G401 (cell line): ENCODE results near the gene DMRTB1. TPM values are rescaled to one million over a fixed set of nuclear protein-coding genes. Genes with fewer than 3 reads are reported as not detected.

Experiments used
- total RNA-seq: library from RNA; depleted of rRNA; stranded (reverse); fragments of >200 nt; shearing (Covaris generic); gene quantifications from 2 replicates; pipeline ENCODE4 v1.2.3, GENCODE V29; 2014; rRNA removed

The DMRTB1 gene
- total RNA-seq, 1 experiment from 2014 or later, result not detected

Other genes with a start within 250 kb of the DMRTB1 start
- gene CZIB, start 238.8 kb upstream of the DMRTB1 start, total RNA-seq, result 61.6 and 70.9 TPM in 2 replicates
- gene MAGOH, start 220.9 kb upstream of the DMRTB1 start, total RNA-seq, result 15.2 and 55.9 TPM in 2 replicates
- 7.0 and 8.0 TPM in 2 replicates for gene LRP8, start 131.3 kb upstream of the DMRTB1 start, total RNA-seq